Occipital lobe (tissue), 2 donors: ENCODE data around the gene AMBRA1. TPM values are rescaled to one million over a fixed set of nuclear protein-coding genes. Genes with fewer than 3 reads are reported as not detected.
A peak's percentile ranks its signal among the peaks of the same experiment; 100 is the strongest.
"Not testable (repeated sequence)": the region's sequence is repeated elsewhere in the genome, so short reads cannot be mapped to it uniquely, and the experiment has no call there.

Experiments used
- DNase-seq: peaks from one replicate; lab custom pipeline; 2025; lab: John Stamatoyannopoulos, UW
- total RNA-seq: library from RNA; depleted of rRNA; stranded (reverse); fragments of >200 nt; gene quantifications from one replicate; pipeline ENCODE4 v1.2.3, GENCODE V29; 2014

Gene AMBRA1
- total RNA-seq, 1 donor from 2014 or later: 27.1 TPM

DNA sequence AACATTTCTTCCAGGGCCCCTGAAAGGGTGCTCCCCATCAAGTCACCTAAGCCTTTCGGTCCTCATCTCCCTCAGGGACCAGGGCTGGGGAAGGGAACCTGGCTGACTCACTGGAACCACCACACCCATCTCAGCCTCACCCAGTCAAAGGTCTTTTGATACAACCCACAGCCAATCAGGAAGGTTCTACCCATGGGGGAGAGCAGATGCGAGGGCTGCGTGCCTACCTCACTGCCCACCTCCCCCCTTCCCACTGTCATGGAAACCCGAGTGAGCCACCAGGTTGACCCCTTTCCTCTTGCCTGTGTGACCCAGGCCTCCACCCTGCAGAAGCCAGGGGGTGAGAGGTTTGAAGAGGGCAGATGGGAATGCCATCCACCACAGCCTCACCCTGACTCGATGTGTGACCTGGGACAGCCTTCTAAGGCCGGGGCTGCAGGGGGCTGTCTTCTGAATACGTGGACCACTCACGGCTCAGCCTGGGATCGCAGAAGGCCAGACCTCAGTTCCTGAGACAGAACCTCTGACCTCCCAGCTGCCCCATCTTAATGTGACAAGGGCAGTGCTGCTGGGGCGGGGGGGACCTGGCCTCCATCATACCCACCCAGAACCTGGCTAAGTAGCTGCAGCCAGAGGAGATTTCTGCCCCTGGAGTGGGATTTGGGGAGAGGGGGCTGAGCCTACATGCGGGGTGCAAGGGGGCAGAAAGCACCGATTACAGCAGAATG, 209.7 kb downstream of the AMBRA1 start:
- DNase-seq: no peak

DNA sequence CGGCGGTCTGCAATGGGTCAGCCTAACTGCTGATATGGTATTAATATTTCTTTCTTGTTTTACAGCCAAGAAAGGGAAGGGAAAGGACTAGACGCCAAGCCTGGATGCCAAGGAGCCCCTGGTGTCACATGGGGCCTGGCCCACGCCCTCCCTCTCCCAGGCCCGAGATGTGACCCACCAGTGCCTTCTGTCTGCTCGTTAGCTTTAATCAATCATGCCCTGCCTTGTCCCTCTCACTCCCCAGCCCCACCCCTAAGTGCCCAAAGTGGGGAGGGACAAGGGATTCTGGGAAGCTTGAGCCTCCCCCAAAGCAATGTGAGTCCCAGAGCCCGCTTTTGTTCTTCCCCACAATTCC, 210.4 kb downstream of the AMBRA1 start:
- DNase-seq: no peak

DNA sequence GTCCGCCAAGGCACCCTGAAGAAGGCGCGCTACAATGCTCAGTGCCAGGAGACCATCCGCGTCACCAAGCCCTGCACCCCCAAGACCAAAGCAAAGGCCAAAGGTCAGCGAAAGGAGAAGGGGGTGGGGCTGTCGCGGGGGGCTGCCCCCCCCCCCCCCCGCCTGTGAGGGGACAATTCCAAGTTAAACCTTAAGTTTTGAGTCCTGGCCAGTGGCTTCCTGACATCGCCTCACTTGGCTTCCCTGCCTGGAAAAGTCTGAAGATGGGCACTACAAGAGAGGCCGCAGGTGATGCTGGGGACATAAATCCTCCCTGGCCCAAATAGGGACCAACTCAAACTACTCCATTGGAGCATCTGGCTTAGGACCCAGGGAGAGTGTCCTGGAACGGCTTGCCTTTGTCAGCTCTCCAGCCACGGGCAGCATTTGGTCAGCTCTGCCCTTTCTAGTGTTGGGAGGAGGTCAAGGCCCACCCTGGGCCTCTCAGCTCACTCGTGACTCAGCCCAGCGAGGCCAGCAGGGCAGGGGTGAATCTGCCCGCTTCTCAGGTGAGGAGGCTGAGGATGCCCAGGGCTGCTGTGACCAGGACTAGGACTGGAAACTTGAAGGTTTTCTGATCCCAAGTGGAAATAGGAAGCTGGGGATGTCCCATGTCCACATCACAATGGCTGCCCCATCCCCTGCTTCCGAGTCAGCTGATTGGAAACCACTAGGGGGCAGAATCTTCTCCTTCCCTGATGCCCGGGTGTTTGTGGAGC, 211.0 kb downstream of the AMBRA1 start:
- DNase-seq: peak; percentile 31

GRCh38 chr11:46381819-46382645, 211.8 kb downstream of the AMBRA1 start:
- no peak for DNase-seq

GRCh38 chr11:46381048-46381818, 212.6 kb downstream of the AMBRA1 start, which contains the start of gene MDK:
Gene MDK, plus strand, starts transcription at chr11:46381669. Its CDS starts 389 bp downstream, at chr11:46382058.
- DNase-seq: no peak

GRCh38 chr11:46380340-46381047, 213.3 kb downstream of the AMBRA1 start:
- no peak for DNase-seq

DNA sequence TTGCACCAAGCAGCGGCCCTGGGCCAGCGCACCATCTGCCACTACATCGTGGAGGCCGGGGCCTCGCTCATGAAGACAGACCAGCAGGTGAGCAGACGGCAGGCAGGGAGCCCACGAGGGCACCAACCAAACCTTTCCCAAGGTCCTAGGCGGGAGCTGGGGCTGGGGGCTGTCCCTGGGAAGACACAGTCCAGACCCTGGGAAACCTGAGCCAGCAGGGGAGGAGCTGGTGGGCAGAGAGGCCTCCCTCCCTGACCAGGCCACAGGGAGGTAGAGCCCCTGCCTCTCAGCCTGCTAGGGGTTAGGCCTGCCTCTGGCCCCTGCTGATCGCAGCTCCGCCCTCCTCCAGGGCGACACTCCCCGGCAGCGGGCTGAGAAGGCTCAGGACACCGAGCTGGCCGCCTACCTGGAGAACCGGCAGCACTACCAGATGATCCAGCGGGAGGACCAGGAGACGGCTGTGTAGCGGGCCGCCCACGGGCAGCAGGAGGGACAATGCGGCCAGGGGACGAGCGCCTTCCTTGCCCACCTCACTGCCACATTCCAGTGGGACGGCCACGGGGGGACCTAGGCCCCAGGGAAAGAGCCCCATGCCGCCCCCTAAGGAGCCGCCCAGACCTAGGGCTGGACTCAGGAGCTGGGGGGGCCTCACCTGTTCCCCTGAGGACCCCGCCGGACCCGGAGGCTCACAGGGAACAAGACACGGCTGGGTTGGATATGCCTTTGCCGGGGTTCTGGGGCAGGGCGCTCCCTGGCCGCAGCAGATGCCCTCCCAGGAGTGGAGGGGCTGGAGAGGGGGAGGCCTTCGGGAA, 214.1 kb downstream of the AMBRA1 start:
- not testable (repeated sequence) for DNase-seq

- no peak for DNase-seq
Observed at GRCh38 chr11:46378811-46379481, 214.9 kb downstream of the AMBRA1 start.

DNA sequence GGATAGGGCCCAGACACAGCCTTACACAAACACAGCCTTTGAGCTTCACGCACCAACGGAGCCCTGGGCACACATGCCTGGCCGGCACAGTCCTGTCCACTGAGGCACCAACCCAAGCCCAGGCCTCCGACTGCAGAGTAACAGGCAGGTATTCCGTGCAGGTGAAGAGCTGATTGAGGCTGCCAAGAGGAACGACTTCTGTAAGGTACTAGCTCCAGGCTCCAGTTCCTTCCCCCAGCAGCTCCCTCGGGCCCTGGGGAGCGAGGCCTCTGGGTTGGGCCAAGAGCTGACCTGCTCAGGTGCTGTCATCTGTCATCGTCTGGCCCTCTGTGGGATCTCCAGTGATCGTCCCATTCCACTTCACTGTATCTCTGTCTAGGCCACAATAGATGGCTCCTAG, 215.5 kb downstream of the AMBRA1 start:
- no peak for DNase-seq

GRCh38 chr11:46377831-46378230, 216.0 kb downstream of the AMBRA1 start:
- no peak for DNase-seq

DNA sequence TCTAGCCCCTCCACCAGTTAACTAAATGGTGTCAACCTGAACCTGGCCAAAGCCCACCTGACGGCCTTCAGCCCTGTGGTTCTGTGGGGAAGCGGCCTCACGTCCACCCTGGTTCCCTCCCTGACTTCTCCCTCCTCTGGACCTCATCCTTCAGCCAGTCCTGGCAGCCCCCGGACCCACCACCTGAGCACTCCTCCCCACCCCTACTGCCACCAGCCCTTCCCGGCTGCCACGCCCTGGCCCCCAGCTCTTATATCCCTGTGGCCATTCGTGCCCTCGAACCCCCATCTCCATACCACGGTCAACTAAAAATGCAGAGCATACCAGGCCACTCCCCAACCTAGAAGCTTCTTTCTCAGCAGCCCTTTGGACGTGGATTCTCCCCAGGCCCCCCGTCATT, 216.5 kb downstream of the AMBRA1 start:
- DNase-seq: no peak

GRCh38 chr11:46376258-46377050, 217.4 kb downstream of the AMBRA1 start:
- DNase-seq: no peak

DNA sequence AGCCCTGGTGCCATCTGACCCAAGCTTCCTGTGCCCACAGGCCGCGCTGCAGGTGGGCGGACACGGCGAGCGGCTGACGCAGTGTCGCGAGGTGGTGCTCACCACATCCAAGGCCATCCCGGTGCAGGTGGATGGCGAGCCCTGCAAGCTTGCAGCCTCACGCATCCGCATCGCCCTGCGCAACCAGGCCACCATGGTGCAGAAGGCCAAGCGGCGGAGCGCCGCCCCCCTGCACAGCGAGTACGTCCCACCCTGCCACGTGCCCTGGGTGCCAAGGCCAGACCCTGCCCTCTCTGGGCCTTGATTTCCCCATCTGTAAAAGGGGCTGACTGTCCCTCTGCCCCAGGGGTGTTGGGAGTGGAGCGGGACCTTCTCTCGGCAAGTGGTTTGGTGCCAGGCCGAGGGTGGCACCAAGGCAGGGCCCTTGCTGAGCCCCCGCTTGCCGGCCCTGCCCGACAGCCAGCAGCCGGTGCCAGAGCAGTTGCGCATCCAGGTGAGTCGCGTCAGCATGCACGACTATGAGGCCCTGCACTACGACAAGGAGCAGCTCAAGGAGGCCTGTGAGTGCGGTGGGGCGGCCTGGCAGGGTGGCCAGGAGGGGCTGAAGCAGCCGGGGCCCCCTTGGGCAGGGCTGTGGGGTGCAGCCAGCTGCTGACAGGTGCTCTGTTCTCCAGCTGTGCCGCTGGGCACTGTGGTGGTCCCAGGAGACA, 218.3 kb downstream of the AMBRA1 start:
- no peak for DNase-seq

DNA sequence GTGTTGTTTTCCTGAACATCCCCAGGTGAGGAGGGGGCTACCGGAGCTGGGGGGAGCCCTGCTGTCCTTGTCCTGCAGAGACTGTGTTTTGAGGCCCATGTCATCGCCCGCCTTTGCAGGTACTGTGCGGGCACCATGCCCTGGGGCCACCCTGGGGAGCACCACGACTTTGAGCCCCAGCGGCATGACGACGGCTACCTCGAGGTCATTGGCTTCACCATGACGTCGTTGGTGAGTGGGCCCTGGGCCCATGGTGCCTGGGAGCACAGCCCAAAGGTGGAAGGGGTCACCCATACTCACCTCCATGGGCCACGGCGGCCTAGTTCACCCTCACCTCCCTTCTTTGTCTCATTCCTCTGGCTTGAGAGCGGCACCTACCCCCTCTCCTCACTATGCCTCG, 219.0 kb downstream of the AMBRA1 start:
- DNase-seq: no peak

DNA sequence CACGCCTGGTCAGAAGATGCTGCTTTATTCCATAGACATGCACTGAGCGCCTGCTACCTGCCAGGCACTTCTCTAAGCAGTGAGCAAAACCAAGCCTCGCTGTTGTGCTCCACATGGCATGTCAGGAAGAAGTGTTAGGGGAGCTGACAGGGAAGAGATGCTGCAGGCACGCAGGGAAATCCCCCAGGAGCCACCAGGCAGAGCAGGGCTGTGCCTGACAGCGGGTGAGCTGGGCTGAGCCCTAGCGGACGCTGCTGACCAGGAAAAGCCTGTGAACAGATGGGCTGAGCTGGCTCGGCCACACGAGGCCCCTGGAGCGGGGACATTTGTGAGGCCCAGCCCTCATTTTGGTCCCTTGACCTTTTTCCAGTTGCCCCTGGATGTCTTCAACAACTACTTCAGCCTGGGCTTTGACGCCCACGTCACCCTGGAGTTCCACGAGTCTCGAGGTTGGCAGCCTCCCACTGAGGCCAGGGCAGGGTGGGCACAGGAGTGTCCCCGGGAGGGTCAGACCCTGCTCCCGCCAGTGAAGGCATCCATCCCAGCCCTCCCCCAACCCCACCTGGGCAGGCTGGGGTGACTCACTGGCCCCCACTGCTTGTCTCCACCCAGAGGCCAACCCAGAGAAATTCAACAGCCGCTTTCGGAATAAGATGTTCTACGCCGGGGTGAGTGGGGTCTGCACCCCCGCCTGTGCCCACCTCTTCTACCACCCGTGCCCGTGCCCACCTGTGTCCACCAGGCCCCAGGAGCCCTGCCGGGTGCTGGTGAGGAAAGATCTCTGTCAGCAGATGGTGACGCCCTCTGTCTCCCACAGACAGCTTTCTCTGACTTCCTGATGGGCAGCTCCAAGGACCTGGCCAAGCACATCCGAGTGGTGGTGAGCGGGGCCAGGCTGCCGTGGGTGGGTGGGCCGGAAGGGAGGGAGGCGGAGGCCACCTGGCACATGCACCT, 219.8 kb downstream of the AMBRA1 start:
- DNase-seq: no peak

- DNase-seq: not testable (repeated sequence)
Observed at GRCh38 chr11:46372501-46372900, 221.3 kb downstream of the AMBRA1 start.

DNA sequence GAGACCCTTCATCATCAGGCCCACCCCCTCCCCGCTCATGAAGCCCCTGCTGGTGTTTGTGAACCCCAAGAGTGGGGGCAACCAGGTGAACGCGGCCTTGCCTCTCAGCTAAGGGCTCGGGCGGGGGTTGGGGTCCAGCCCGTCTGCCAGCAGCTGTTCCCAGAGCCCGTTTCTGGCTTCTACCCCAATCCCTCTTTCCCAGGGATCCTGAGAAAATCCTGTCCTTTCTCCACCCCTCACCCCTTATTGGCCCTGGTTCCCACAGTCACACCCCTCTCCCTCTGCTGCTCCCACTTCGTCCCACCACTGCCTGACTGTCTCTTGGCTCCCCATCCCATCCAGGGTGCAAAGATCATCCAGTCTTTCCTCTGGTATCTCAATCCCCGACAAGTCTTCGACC, 221.7 kb downstream of the AMBRA1 start:
- no peak for DNase-seq
